ENCODE results near the gene ERMARD. TPM values are rescaled to one million over a fixed set of nuclear protein-coding genes. Genes with fewer than 3 reads are reported as not detected.

The ERMARD gene
- total and polyA plus RNA-seq, 2 donors (not counting 3 experiments of a cell fraction or from before 2014, with no cell fraction given), result 23.8 to 36.4 TPM

- no peak overlapping the region for H2AFZ ChIP-seq (ENCODE audit: low read depth, low read length)
- POLR2A ChIA-PET, result no interaction called here
Observed at GRCh38 chr6:169709293-169709692, 42.1 kb upstream of the ERMARD start.

More at GRCh38 chr6:169709293-169709692, 42.1 kb upstream of the ERMARD start:
- TF ChIP-seq FOS (IDR thresholded peaks at IDR 0.05; ENCODE audit: borderline replicate concordance, insufficient read depth, low read length), result no peak
- TF ChIP-seq MAX (IDR thresholded peaks at IDR 0.05; ENCODE audit: insufficient read depth, insufficient read length), result no peak
- no peak for TF ChIP-seq EZH2 (IDR thresholded peaks at IDR 0.05; ENCODE audit: borderline replicate concordance, low read depth, low read length, severe bottlenecking)
- TF ChIP-seq POLR2A (IDR thresholded peaks at IDR 0.05; ENCODE audit: low read depth, low read length), result no peak
- TF ChIP-seq GATA2 (IDR thresholded peaks at IDR 0.05; ENCODE audit: insufficient read depth, insufficient read length, low read depth, low read length), result no peak
- no peak for TF ChIP-seq POLR2AphosphoS5 (IDR thresholded peaks at IDR 0.05; ENCODE audit: insufficient read depth, low read depth, low read length)
- no peak for TF ChIP-seq MYC (IDR thresholded peaks at IDR 0.05; ENCODE audit: low read depth, low read length)
- TF ChIP-seq, protein P1, sequence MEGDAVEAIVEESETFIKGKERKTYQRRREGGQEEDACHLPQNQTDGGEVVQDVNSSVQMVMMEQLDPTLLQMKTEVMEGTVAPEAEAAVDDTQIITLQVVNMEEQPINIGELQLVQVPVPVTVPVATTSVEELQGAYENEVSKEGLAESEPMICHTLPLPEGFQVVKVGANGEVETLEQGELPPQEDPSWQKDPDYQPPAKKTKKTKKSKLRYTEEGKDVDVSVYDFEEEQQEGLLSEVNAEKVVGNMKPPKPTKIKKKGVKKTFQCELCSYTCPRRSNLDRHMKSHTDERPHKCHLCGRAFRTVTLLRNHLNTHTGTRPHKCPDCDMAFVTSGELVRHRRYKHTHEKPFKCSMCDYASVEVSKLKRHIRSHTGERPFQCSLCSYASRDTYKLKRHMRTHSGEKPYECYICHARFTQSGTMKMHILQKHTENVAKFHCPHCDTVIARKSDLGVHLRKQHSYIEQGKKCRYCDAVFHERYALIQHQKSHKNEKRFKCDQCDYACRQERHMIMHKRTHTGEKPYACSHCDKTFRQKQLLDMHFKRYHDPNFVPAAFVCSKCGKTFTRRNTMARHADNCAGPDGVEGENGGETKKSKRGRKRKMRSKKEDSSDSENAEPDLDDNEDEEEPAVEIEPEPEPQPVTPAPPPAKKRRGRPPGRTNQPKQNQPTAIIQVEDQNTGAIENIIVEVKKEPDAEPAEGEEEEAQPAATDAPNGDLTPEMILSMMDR (IDR thresholded peaks at IDR 0.05; ENCODE audit: extremely low read depth in 1 of 2, insufficient read depth in 1 of 2, low read depth in 1 of 2, low read length in 2 of 2), result no peak
- TF ChIP-seq JUN (IDR thresholded peaks at IDR 0.05; ENCODE audit: borderline replicate concordance, insufficient read depth, insufficient read length, low read depth), result no peak
- Histone ChIP-seq H3K79me2 (ENCODE audit: control insufficient read depth, insufficient read depth, low read length) (peaks cover 12% of the 10 kb centered on the region), H3K9me1 (replicated peaks; ENCODE audit: control insufficient read depth, extremely low read depth, insufficient read depth, low read length) (no peaks in the 10 kb centered on the region), H3K27ac (ENCODE audit: insufficient read depth, low read depth, low read length) (no peak overlapping the region), H3K27me3 (ENCODE audit: control insufficient read depth in 2 of 2, insufficient read depth in 2 of 2, low read length in 2 of 2) (no peaks in the 10 kb centered on the region), H3K4me2 (ENCODE audit: insufficient read depth, low read length) (no peak overlapping the region), H3K36me3 (ENCODE audit: control insufficient read depth in 2 of 2, extremely low read depth in 1 of 2, insufficient read depth in 2 of 2, low read length in 2 of 2) (peaks cover 8 to 22% of the 10 kb centered on the region in 2 experiments), H3K9ac (replicated peaks; ENCODE audit: extremely low read depth, insufficient read depth, low read length) (no peak overlapping the region), H3K4me1 (ENCODE audit: control insufficient read depth, extremely low read depth, insufficient read depth, low read length) (peaks cover 5% of the 10 kb centered on the region), H3K9me3 (replicated peaks; ENCODE audit: control insufficient read depth, insufficient read depth, low read length) (no peaks in the 10 kb centered on the region), H4K20me1 (replicated peaks; ENCODE audit: control insufficient read depth, extremely low read depth, insufficient read depth, low read length) (no peaks in the 10 kb centered on the region), H3K4me3 (replicated peaks in 1 of 3; ENCODE audit: insufficient read depth in 1 of 3, low read depth in 1 of 3, low read length in 3 of 3) (no peak overlapping the region)
- dilution Hi-C loops (cut with MboI; ENCODE audit: extremely low pct_ligation_motif_present, low sequenced_read_pairs), result no loop called here
- CTCF ChIA-PET, result interaction anchor here (1.1 to 3.6 kb wide), 6 partner anchors 9 to 197 kb away, joined by 3 to 18 read pairs (median 5); no protein-coding TSS in a partner anchor
- DNase-seq (ENCODE audit: low read depth, low spot score) (no peak), FAIRE-seq (no peak)
- intact Hi-C loops (cut with micrococcal nuclease), result no loop called here
- no TSS peak for BruUV-seq (replicated peaks)

All from endothelial cell of umbilical vein (primary cell).